ENCODE data around the gene S100A5. TPM values are rescaled to one million over a fixed set of nuclear protein-coding genes. Genes with fewer than 3 reads are reported as not detected.

S100A5 gene
- total RNA-seq, 1 experiment from 2014 or later = 6.0 TPM

GRCh38 chr1:153578936-153579335 lies 38.2 kb upstream of the S100A5 start:
- Histone ChIP-seq H3K79me2 (ENCODE audit: insufficient read depth, low read length) (no peaks in the 10 kb centered on the region), H3K9ac (ENCODE audit: low read length) (no peak overlapping the region), H3K27me3 (ENCODE audit: insufficient read depth, low read length) (no peaks in the 10 kb centered on the region), H2AFZ (ENCODE audit: low read depth, low read length, poor library complexity, severe bottlenecking) (no peak overlapping the region), H3K4me3 (replicated peaks in 1 of 2; ENCODE audit: low read depth in 1 of 2, low read length in 2 of 2) (no peak overlapping the region), H3K27ac (ENCODE audit: low read depth, low read length) (no peak overlapping the region), H3K9me3 (ENCODE audit: control insufficient read depth in 1 of 2, insufficient read depth in 1 of 2, low read depth in 1 of 2, low read length in 2 of 2) (no peaks in the 10 kb centered on the region), H3K9me2 (ENCODE audit: insufficient read depth) (no peaks in the 10 kb centered on the region), H4K20me1 (ENCODE audit: insufficient read depth) (no peaks in the 10 kb centered on the region), H3K36me3 (ENCODE audit: control insufficient read depth in 1 of 2, insufficient read depth in 2 of 2, low read length in 2 of 2) (no peaks in the 10 kb centered on the region), H3K4me2 (ENCODE audit: low read length) (no peak overlapping the region), H3K4me1 (ENCODE audit: control insufficient read depth in 1 of 2, insufficient read depth in 2 of 2, low read length in 2 of 2) (peaks cover 4 to 25% of the 10 kb centered on the region in 2 experiments; a peak in 3 of 4 replicates)
- no TSS peak for BruUV-seq (replicated peaks)
- intact Hi-C loops (cut with micrococcal nuclease) = no loop called here
- RAD21 ChIA-PET (ENCODE audit: low non-redundant PET in 1 of 2, low total read pairs in 2 of 2, uncharacterized antibody in 2 of 2, unreplicated experiment in 2 of 2) = no interaction called here
- CTCF ChIA-PET = interaction anchor here (1.1 to 2.2 kb wide), 2 partner anchors 11 to 25 kb away, joined by 3 to 8 read pairs; no protein-coding TSS in a partner anchor
- ATAC-seq = no peak
- no peak for DNase-seq (ENCODE audit: low read depth, low spot score)
- no peak for TF ChIP-seq EZH2phosphoT487 (IDR thresholded peaks at IDR 0.05; ENCODE audit: borderline replicate concordance)
- no peak for TF ChIP-seq ATF3 (IDR thresholded peaks at IDR 0.05)
- no peak for TF ChIP-seq EGR1 (IDR thresholded peaks at IDR 0.05; ENCODE audit: low read depth)
- no peak for TF ChIP-seq CTCF (IDR thresholded peaks at IDR 0.05 in 2 of 3, conservative IDR thresholded peaks at IDR 0.05 in 1 of 3; ENCODE audit: borderline replicate concordance in 1 of 3, insufficient read depth in 1 of 3, low read depth in 2 of 3, low read length in 2 of 3)
- TF ChIP-seq SRF (IDR thresholded peaks at IDR 0.05; ENCODE audit: low read depth) = no peak
- TF ChIP-seq CBX3 (IDR thresholded peaks at IDR 0.05; ENCODE audit: low read depth) = no peak
- no peak for TF ChIP-seq YY1 (IDR thresholded peaks at IDR 0.05; ENCODE audit: extremely low read depth, insufficient replicate concordance, low read depth, low read length)
- no peak for TF ChIP-seq SIN3A (IDR thresholded peaks at IDR 0.05; ENCODE audit: low read depth)
- TF ChIP-seq ZNF274 (IDR thresholded peaks at IDR 0.05; ENCODE audit: low read depth, low read length) = no peak
- POLR2A ChIA-PET = interaction anchor here (1.0 to 1.1 kb wide), 2 partner anchors 13 to 48 kb away, joined by 3 to 4 read pairs; partner anchors contain the start of gene S100A13
